AG04449 (cell line): ENCODE results near the gene ZNF213.

ENCODE experiments used
- CTCF ChIA-PET: fragments of 350-600 bp; formaldehyde crosslinking; extraction: SDS; loops from one replicate; lab custom pipeline; 2021; ENCODE audit warnings: antibody characterized with exemption; lab: Yijun Ruan, JAX
- POLR2A ChIA-PET: fragments of 400-600, 350-600 bp; formaldehyde crosslinking; extraction: SDS; loops from one replicate; lab custom pipeline; 2020; ENCODE audit warnings: antibody characterized with exemption, inconsistent platforms; lab: Yijun Ruan, JAX
- DNase-seq: peaks from one replicate; pipeline ENCODE4 v3.0.0-alpha.2; 2010; ENCODE audit warnings: low read depth, low spot score
- H3K4me3 ChIP-seq: 2 replicates; pipeline ENCODE4 v1.5.1; 2011; ENCODE audit warnings: low read depth, mild to moderate bottlenecking, control low read depth, low read length
- CTCF ChIP-seq: IDR thresholded peaks from one replicate; pipeline ENCODE4 v1.5.1; 2011; ENCODE audit warnings: mild to moderate bottlenecking, moderate library complexity, low read length, control low read depth, inconsistent platforms; ENCODE audit not compliant: insufficient read depth; ENCODE audit errors: missing control alignments

The ZNF213 gene

GRCh38 chr16:3186946-3187690, 52.3 kb downstream of the ZNF213 start:
- no peak overlapping the region for H3K4me3 ChIP-seq

GRCh38 chr16:3187798-3188674, 53.2 kb downstream of the ZNF213 start, which contains the start of gene OR1F1:
OR1F1 (plus strand) TSS chr16:3188204.
- peak; percentile 44 for DNase-seq
- ChIA-PET POLR2A (interaction anchor here (0.6 to 0.8 kb wide), 2 partner anchors 38 to 305 kb away, joined by 3 to 7 read pairs; partner anchors contain the start of gene FLYWCH2), CTCF (interaction anchor here (0.9 to 1.3 kb wide), 3 partner anchors 20 to 312 kb away, joined by 3 to 6 read pairs (median 3); partner anchors contain the start of gene CLUAP1)
- peak within 1 kb of the TSS; percentile 69 for H3K4me3 ChIP-seq
- TF ChIP-seq CTCF: no peak

More at GRCh38 chr16:3186946-3187690, 52.3 kb downstream of the ZNF213 start:
- no peak for DNase-seq
- POLR2A ChIA-PET: interaction anchor here (0.6 kb wide), 1 partner anchor 304 kb away, joined by 7 read pairs; the partner anchor contains the start of gene FLYWCH2
- CTCF ChIA-PET: interaction anchor here (0.9 kb wide), 1 partner anchor 19 kb away, joined by 3 read pairs; no protein-coding TSS in a partner anchor
- no peak for TF ChIP-seq CTCF

- POLR2A ChIA-PET: interaction anchor here (0.8 kb wide), 1 partner anchor 38 kb away, joined by 3 read pairs; no protein-coding TSS in a partner anchor
- CTCF ChIA-PET: interaction anchor here (1.0 to 1.3 kb wide), 3 partner anchors 31 to 312 kb away, joined by 3 to 6 read pairs (median 4); partner anchors contain the start of gene CLUAP1
- no peak for TF ChIP-seq CTCF
- no peak for DNase-seq
- peak overlapping the region; percentile 69 for H3K4me3 ChIP-seq
Observed at GRCh38 chr16:3188675-3188924, 53.8 kb downstream of the ZNF213 start.

GRCh38 chr16:3188925-3189825, 54.3 kb downstream of the ZNF213 start:
- peak overlapping the region; percentile 69 for H3K4me3 ChIP-seq
- no peak for TF ChIP-seq CTCF
- no peak for DNase-seq
- POLR2A ChIA-PET: interaction anchor here (0.8 kb wide), 1 partner anchor 39 kb away, joined by 3 read pairs; no protein-coding TSS in a partner anchor
- CTCF ChIA-PET: interaction anchor here (1.0 to 1.3 kb wide), 3 partner anchors 32 to 311 kb away, joined by 3 to 6 read pairs (median 4); partner anchors contain the start of gene CLUAP1

GRCh38 chr16:3189869-3190268, 55.0 kb downstream of the ZNF213 start:
- H3K4me3 ChIP-seq: peak overlapping the region; percentile 69
- no peak for TF ChIP-seq CTCF
- POLR2A ChIA-PET: no interaction called here
- CTCF ChIA-PET: no interaction called here
- no peak for DNase-seq
